GM18861 (cell line): ENCODE measurements around the gene TLL1.

Experiments
- ATAC-seq: cut with Tn5 transposase; IDR thresholded peaks from one replicate; pipeline ENCODE4 v1.9.1; 2021; ENCODE audit not compliant: unreplicated experiment

The TLL1 gene

DNA sequence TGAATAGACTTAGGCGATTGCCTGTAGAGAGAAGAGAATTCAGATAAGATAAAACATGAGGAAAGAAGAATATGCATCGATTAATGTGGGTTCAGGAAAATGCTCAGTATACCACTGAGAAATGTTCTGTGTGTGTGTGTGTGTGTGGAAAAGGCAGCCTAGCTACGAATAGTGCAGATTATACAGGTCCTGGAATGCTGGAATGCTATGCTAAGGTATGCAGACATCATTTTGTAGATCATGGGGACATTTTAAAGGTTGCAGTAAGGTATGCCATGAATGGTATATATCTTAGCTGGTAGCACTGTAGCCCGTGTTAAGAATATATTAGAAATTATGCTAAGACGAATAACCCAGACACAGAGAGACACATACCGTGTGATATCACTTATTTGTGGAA lies 267.9 kb downstream of the TLL1 start:
- ATAC-seq, result no peak

DNA sequence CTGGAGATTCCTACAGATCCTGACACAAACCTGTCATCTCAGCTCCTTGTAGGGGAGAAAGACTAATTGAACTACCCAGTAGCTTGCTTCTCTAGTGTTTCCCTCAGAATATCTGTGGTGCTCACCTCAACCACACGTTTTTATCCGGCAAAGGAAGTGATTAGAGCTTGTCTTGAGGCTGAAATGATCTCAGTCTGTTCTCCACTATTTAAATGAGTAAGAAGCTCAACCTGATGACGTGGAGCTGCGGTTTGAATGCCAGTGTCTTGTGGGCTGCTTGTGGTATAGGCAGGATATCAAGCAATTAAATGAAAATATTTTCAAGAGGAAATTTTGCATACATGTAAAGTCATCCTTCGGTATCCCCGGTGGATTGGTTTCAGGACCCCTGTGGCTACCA lies 270.2 kb downstream of the TLL1 start:
- no peak for ATAC-seq

DNA sequence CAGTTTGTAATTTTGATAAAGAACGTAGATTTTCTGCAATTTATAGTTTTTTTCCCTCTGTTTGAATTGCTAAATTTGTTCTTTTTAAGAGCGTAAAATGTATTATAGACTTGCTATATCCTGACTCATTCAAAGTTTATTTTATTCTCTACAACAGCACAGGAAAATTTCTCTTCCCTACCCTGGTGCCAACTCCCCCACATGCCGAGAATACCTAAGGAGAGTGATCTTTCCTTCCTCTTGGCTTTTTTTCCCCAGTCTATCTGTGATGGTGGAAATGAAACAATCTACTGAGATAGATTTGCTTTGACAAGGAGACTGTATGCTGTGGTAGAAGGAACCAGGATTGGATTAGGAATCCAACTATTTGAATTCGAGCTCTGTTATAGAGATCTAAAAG lies 271.6 kb downstream of the TLL1 start:
- ATAC-seq, result no peak

DNA sequence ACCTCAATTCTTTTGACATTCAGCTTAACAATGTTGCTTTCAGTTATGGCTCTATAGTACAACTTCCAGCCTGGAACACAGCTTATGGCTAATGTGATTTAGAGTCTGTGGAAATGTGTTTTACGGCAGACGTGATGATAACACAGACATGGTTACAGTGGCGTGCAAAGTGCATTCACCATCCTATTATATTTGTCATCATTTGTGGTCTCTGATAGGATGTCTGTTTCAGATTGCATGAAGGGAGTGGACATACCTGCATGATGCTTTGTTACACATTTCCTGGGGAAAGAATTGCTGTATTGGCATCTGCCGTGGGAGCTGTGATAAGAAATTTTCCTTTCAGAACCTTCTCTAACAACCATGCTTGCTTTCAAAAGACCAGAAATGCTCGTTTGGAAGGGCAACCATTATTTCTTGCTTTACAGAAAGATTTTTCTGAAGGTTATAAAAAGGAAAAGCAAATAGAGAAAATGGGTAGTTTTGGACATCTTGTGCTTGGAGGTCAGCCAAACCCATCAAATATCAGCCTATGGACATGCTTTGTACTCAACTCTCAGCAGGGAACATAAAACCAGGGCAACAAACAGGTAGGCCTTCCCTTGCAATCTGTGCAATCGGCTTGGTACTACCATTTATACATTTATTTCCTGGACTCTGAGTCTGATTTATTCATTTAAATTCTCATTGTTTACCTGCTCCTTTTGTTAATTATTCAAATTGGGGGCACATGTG lies 273.9 kb downstream of the TLL1 start:
- ATAC-seq, result no peak
